Activated CD8-positive, alpha-beta memory T cell treated with anti-CD3 and anti-CD28 coated beads for 1 hour (primary cell): Measurements from ENCODE around the gene SARS2.
"Not testable (repeated sequence)": the region's sequence is repeated elsewhere in the genome, so short reads cannot be mapped to it uniquely, and the experiment has no call there.

ENCODE experiments used
- DNase-seq, 2 donors: peaks; one replicate each; pipeline ENCODE4 v3.0.0-alpha.2; 2020; ENCODE audit warnings: low read depth in 1 of 2; ENCODE audit errors: extremely low read depth in 1 of 2

Gene SARS2

DNA sequence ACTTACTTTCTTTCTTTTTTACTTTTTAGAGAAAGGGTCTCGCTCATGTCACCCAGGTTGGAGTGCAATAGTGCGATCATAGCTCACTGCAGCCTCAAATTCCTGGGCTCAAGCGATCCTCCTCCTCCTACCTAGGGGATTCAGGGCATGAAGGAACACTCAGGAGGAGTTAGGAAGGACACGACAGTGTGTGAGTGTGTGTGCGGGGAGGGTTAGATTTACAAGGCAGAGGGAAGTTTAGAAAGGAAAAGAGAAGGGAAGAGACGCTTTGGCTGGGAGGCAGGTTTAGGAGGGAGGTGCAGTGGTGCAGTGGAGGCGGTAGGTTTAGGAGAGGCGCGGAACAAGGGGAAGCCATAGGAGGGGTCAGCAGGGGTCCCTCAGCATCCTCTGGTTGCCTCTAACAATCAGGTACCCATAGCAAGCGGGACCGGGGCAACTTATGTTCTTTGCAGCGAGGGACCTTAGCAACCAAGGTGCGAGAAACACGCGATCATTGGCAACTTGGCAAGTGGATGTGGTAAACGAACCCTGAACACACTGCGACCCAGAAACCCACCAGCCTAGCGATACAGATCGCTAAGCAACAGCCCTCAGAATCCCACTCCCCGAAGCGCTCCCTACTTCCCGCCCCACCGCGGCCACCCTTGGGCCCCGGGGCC, 31.6 kb downstream of the SARS2 start:
- DNase-seq = no peak

DNA sequence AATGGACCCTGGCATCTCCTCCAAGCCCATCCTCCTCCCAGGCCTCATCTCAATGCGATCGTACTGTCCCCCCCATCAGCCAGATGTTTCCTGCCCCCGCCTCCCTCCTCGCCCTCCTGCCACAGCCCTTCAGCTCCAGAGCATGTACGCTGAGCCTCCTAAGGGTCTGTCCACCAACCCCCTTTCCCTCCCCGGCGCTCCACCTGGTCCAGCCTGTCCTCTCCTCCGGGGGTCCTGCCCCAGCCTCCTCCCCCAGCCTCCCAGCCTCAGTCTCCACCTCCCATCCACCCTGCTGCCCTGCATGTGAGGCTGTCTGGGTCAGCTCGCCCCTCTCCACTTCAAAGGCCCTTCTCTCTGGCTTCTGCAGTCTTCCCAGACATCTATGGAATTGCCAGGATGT, 35.6 kb downstream of the SARS2 start:
- DNase-seq = no peak

DNA sequence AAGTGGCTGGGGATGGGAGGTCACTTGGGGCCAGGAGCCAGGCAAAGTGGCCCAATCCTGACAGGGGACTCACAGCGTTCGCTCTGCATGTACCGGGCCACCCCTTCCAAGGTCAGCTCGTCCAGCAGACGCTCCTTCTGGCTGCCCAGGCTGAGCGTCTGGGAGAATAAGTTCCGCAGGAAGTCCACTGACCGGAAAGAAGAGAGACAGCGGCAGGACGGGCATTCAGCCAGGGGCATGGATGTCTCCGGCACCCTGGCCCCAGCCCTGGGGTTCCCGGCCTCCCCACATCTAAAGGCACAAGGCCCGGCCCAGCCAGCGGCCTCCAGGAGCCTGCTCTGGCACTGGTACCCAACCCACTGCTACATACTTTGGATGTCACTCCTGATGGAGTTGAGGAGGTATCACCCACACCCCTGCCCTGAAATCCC, 37.2 kb downstream of the SARS2 start:
- DNase-seq = no peak

DNA sequence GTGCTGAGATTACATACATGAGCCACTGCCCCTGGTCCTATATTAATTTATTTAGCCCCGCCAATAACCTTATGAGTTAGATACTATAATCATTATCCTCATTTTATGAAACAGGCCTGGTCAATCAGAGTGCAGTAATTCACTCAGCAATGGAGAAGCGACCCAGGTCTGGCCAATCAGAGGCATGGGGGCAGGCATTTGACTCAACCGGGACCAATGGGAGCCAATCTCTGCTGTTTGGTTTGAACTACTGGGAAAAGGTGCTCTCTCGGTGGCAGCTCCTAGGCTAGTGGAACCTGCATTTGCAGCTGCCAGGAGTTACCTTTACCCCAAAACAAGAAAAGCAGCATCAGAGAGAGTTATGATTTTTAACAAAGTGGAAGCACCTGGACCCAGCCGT, 37.7 kb downstream of the SARS2 start:
- no peak for DNase-seq

DNA sequence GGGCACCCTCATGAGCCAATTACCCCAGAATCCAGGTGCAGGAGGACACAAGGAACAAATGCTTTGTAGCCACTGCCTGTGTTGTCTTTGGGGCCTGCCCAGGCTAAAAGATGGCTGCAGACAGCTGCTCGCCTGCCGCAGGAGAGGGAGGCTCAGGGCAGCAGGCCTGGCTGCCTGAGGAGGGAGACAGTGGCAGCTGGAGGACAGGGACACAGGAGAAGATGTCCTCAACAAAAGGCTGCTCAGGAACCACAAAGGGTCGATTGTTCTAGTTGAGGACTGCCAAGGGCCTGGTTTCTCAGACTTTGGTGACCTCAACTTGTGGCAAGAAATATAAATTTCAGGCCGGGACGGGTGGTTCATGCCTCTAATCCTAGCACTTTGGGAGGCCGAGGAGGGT, 38.8 kb downstream of the SARS2 start:
- no peak for DNase-seq

DNA sequence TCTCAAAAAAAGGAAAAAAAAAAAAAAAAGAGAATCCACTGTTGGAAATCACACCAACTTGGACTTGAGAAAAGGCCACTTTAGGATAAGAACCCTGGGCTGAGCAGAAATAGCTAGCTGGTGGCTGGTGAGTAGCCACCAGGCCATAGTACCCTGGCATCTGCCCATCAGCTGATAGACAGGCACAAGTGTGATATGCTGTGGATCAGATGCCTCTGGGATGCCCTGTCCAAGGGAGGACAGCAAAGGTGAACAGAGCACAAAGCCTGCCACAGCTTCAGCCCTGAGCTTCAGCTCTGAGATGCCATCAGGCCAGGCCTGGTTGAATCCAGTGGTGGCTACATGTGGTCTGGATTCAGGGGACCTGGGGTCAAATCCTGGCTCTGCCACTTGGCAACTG, 39.9 kb downstream of the SARS2 start:
- DNase-seq = no peak

DNA sequence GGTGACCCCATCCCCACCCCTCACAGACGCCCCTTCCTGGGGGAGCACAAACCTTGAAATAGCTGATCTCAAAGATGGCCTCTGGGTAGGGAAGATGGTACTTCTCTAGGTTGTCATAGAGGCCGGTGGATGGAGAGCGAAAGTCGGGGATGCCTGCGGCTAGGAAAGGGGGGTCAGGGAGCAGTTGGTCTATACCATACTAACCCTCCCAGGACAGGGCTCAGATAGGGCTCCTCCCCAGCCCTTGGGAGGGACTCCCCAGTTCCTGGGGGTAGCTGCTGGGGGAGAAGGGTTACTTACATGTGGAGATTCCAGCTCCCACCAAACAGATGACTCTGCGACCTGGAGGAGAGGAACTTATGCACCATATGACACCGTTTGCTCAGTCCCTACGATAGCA, 40.8 kb downstream of the SARS2 start:
- DNase-seq = no peak

DNA sequence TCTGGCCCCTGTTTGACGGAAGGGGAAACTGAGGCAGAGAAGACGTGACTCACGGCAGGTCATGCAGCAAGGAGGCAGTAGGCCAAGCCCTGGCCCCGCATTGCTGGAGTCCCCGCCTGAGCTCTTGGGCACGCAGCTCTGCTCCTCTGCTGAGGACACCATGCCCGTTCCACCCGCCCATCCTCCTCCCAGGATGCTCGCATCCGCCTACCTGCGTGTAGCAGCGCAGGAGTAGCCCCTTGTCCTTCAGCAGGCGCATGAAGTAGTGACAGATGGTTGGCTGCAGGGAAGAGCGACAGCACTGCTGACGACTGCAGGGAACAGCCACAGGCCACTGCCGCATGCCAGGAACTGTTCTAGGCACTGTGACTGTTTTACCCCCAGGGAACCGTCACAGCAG, 41.7 kb downstream of the SARS2 start:
- DNase-seq = no peak

DNA sequence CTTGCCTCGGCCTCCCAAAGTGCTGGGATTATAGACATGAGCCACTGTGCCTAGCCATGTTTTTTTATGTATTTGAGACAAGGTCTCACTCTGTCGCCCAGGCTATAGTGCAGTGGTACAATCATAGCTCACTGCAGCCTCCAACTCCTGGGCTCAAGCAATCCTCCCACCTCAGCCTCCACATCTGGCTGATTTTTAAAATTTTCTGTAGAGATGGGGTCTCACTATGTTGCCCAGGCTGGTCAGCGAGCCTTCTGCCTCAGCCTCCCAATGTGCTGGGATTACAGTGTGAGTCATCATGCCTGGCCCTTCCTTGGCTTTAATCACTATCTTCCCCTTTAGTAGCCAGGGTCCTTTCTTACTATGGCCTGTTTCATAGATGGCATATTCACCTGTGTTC, 45.9 kb downstream of the SARS2 start:
- not testable (repeated sequence) for DNase-seq

DNA sequence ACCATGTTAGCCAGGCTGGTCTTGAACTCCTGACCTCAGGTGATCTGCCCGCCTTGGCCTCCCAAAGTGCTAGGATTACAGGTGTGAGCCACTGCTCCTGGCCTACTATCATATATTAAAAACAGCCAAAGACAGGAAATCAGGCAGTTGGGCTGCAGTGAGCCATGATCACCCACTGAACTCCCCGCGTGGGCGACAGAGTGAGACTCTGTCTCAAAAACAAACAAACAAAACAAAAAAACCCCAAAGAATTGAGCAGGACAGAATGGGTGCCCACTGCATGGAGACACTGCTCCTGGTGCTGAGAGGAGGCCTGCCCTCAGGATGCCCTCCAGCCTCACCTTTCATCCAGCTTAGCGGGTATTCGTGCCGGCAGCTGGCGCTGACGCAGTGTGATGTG, 47.3 kb downstream of the SARS2 start:
- DNase-seq = no peak

DNA sequence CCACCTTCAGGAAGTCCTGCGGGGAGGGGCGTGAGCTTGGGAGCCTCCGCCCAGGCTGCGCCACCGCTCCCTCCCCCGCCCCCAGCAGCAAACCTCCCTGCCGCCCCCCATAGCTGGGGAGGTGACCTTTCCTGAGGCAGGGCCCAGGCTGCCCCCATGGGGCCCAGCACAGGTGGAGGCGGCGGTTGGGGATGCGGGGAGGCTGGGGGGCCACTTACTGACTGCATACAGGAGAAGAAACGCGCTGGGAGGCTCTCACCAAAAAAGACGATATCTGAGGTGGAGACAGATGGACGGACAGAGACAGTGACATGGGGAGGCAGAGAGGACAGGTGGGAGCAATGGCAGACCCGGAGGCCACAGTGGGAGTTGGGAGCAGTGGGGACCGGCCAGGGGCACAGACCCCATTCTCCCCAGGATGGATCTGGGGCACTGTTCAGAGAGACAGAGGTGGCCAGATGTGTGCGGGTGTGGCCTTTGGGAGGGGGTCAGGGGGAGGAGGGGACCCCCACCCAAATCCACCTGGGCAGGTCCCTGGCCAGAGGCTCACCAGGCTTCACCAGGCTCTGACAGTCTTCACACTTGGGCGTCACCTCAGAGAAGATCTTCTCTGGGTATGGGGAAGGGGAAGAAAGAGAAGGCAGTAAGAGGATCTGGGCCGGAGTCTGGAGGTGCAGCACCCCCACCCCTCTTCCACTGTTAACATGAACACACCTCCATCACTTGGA, 49.5 kb downstream of the SARS2 start:
- DNase-seq = no peak

DNA sequence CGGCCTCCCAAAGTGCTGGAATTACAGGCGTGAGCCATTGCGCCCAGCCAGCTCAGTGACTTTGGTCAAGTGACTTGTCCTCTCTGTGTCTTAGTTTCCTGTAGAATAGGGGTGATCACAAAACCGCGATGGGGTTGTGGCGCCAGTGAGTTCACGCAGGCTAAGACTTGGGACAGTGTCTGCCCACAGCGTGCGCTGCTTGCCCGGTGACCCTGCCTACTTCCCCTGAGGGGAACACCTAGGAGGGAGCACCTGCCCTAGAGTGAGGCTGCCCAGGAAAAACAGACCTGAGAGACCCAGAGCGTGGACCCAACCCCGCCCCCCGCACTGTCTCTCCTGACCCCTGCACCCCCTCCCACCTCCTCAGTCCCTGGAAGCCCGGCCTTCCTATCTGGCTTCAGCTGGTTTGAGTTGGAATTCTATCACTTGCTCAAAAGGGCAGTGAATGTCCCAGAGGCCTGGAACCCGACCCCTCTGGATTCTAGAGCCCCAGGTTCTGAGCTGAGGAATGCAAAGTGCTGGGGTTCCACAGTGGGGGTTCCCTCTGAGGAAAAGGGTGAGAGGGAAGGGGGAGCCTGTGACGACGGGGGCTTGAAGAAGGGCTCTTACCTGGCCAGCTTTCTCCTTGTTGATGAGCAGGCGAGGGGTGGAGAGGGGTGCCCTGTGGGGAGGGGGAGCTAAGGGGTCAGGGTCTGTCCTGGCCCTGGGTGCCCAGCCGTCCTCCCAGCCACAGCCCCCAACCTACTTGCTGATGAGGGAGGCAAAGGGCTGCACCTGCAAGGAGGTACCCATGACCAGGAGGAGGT, 50.3 kb downstream of the SARS2 start:
- DNase-seq = no peak

DNA sequence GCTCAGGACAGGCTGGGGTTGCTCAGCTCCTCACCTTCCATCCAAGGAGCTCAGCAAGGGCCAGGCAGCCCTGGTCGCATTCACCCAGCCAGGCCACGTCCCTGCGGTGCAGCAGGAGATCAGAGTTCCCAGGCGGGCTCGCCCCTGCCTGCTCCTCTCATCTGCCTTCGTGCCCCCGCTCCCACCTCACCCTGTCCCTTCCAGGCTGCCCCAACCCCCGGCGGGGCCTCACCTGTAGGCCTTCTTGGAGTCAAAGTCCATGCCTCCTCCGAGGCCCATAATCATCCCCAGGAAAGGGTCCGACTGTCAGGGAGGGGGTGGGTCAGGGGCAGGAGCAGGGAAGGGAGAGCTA, 51.2 kb downstream of the SARS2 start:
- no peak for DNase-seq

DNA sequence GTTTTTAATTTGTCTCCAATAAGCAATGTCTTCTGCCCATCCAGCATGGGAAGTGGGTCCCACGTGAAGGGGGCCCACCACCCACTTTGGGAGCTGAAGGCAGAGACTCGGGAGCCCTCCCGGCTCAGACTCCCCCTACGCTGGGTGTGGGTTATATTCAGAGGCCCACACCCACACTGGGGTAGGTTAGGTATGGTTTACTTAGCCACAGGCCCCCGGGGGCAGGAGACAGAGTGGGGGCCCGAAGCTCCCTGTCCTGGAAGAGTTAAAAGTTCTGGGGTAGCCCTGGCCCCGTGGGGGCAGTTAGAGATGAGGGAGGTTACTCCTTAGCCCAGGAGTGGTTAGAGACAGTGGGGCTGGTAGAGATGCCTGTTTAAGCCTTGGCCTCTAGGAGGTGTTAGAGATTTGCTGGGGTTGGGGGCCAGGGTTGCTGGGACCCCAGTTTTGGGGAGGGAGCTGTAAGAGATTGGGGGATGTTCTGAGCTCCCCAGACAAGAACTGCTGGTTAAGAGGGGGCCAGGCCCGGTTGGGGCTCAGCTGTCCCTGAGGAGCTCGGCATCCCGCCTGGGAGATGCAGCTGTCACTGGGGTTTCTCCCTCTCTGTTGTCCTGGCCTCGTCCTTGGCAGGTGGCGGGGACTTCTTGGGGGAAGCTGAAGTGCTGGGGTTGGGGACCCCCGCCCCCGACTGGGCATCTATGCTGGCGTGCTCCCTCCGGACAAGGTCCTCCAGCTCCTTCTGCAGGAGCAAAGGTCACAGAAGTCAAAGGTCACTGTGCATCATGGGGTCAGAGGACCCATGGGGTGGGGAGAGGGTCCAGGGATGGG, 51.8 kb downstream of the SARS2 start:
- DNase-seq = no peak

DNA sequence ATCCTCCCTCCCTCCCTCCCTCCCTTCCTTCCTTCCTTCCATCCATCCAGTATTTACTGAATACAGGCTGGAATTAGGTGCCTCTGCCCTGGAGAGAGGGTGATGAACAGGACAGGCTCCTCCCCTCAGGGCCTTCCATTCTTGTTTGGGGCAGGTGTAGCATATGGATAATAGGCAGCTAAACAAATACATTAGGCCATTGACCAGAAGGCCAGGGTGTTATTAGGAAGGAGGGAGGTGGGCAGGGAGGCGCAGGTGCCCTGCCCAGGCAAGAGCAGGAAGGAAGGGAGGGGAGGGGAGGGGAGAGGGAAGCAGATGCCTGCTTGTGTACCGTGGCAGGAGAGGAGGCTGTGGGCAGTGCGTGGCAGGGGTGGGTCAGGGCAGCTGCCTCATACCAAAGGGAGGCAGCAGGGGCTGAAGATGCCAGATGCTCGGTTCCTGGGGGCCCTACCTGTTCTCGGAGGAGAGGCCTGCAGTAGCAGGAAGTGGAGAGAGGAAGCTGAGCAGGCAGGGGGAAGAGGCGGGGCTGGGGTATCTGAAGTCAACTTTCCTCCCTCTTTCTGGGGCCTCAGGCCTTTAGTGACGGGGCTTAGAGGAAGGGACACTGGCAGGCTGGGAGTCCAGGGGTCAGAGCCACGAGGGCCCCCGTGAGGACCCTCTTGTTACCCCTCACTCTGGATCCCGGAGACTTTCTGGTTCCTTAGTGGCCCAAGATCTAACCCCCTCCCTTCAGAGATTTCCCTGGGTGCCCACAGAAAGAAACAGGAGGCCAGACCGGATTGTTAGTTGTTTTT, 52.6 kb downstream of the SARS2 start, which contains the start of gene RINL:
RINL (minus strand) TSS at position 495 of the 794 bp plus-strand sequence. CDS start 1,533 bp downstream, outside the sequence.
- peak; percentile 32 to 55 for DNase-seq

DNA sequence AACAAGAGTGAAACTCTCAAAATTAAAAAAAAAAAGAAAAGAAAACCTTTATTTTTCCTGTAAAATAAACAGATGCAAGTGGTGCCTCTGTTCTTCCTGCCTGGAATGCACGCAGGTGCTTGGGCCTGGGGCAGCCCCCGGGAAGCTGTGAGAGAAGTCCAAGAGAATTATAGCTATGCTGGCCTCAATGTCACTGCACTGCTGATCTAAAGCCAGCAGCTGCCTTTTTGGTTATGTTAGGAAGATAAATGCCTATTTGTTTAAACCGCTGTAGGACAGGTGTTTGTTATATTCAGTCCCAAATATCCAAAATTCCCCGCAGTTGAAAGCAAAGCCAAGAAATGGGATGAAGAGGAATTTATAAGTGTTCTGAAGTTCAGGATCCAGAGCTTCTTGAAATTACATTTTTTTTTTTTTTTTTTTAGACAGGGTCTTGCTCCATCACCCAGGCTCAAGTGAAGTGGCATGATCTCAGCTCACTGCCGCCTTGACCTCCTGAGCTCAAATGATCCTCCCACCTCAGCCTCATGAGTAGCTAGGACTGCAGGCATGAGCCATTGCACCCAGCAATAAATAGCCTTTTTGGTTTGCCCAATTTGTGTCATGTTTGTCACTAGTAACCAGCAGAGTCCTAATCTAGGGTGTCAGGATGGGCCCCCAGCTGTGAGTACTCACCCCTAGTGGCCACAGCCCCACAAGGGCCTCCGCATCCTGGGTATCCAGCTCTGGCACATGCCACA, 54.7 kb downstream of the SARS2 start:
- DNase-seq = no peak

DNA sequence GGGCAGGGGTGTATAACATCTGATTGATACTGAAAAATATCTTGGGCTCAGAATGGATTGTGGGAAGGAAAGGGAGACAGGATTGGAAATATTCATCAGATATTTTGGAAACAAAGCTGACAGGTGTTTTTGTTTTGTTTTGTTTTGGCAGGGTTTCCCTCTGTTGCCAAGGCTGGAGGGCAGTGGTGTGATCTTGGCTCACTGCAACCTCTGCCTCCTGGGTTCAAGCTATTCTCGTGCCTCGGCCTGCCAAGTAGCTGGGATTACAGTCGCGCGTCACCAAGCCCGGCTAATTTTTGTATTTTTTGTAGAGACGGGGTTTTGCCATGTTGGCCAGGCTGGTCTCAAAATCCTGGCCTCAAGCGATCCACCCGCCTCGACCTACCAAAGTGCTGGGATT, 57.2 kb downstream of the SARS2 start:
- DNase-seq = not testable (repeated sequence)

DNA sequence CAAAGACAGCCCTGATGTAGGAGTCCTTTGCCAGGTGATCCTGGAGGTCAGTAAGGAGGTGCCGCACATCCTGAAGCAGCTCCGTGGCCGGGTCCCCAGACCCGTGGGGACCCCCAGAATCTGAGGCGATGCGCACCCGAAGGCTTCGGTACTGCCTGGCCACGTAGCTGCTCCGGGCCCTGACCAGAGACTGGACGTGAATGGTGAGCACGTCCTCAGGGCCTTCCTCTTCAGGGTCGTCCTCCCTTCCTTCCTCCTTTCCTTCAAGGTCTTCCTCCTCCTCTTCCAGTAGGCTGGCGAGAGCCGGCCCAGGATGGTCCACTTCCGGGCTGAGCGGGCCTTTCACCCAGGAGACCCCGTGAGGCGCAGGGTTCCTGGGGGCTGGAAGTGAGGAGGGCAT, 60.0 kb downstream of the SARS2 start:
- DNase-seq = no peak

DNA sequence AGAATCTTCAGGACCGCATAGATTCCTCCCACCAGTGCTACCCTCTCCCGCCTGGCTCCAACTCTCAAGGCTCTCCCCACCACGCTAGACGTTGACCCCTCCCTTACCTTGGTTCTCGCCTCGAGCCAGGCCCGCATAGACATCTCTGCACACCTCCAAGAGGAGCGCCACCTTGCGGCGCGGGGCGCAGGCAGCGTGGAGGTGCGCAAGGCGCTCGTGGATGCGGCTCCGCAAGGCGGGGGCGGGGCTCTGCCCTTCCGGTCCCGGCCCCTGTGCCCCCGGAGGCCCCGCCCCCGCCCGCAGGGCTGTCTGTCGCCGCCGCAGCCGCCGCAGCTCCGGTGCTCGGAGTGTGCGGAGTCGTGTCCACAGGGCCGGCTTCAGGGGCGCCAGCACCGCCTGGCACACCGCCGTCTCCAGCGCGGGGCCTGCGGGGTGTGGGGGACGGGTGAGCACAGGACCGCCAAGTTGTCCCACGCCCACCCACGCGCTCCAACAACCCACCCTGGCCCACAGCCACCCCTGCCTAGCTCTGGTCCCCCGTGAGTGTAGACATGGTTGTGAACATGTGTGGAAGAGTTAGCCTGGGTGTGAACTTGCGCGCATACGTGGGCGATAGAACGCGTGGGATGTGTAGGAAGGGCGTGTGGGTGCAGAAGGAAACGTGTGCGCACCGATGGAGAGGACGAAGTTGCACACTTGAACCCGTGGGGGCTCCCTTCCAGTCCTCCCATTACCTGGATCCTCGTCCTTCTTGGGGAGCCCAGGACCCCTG, 60.5 kb downstream of the SARS2 start:
- DNase-seq = peak; percentile 72 to 90
